IMR-90 (cell line): ENCODE results near the gene FLII. TPM values are rescaled to one million over a fixed set of nuclear protein-coding genes. Genes with fewer than 3 reads are reported as not detected.

Experiments
- ATAC-seq: fragments of 200-7000 bp; cut with Tn5 transposase; 2 replicates; pipeline ENCODE4 v1.9.1; 2020; ENCODE audit warnings: low read depth, mild to moderate bottlenecking, moderate library complexity
- BruUV-seq: library from RNA; stranded (reverse); fragments of 400-500 nt; replicated peaks from 2 replicates; lab custom pipeline; 2021; lab: Mats Ljungman, UMichigan
- CTCF ChIA-PET: fragments of 300-600 bp; formaldehyde crosslinking; extraction: SDS; loops from one replicate; lab custom pipeline; 2021; ENCODE audit warnings: antibody characterized with exemption; lab: Yijun Ruan, JAX
- POLR2A ChIA-PET: fragments of 300-600 bp; sonication (Branson Sonifier 250); formaldehyde crosslinking; loops from one replicate; lab custom pipeline; 2022; ENCODE audit warnings: antibody characterized with exemption; ENCODE audit not compliant: unreplicated experiment; lab: Charles Lee
- DNase-seq: peaks from one replicate; pipeline ENCODE4 v3.0.0; 2013
- H2AFZ ChIP-seq: replicated peaks from 2 replicates; pipeline ENCODE3; 2013; ENCODE audit warnings: low read length, mild to moderate bottlenecking; ENCODE audit not compliant: poor library complexity
- H2AK5ac ChIP-seq: 2 replicates; pipeline ENCODE4 v1.6.1; 2013; ENCODE audit warnings: low read depth, low read length, inconsistent platforms
- H2AK9ac ChIP-seq: replicated peaks from 2 replicates; pipeline ENCODE3; 2013; ENCODE audit warnings: mild to moderate bottlenecking, low read depth, low read length, moderate library complexity; ENCODE audit not compliant: poor library complexity
- H2BK120ac ChIP-seq: 2 replicates; pipeline ENCODE4 v1.6.1; 2013; ENCODE audit warnings: low read depth, low read length, inconsistent platforms
- H2BK15ac ChIP-seq: 3 replicates; pipeline ENCODE4 v1.6.1; 2013; ENCODE audit warnings: low read depth, low read length, inconsistent platforms
- H2BK20ac ChIP-seq: 2 replicates; pipeline ENCODE4 v1.6.1; 2013; ENCODE audit warnings: low read depth, mild to moderate bottlenecking, inconsistent platforms, low read length, moderate library complexity
- H2BK5ac ChIP-seq: 2 replicates; pipeline ENCODE4 v1.6.1; 2013; ENCODE audit warnings: mild to moderate bottlenecking, low read depth, low read length, inconsistent platforms; ENCODE audit not compliant: poor library complexity, severe bottlenecking
- H3K14ac ChIP-seq: replicated peaks from 2 replicates; pipeline ENCODE4 v1.6.1; 2013; ENCODE audit warnings: low read depth, low read length, inconsistent platforms
- H3K18ac ChIP-seq: 2 replicates; pipeline ENCODE4 v1.6.1; 2013; ENCODE audit warnings: low read depth, low read length, control low read depth
- H3K23ac ChIP-seq: 2 replicates; pipeline ENCODE4 v1.6.1; 2013; ENCODE audit warnings: low read depth, low read length, inconsistent platforms
- H3K27ac ChIP-seq: 2 replicates; pipeline ENCODE4 v1.5.1; 2013; ENCODE audit warnings: mild to moderate bottlenecking, control low read depth, low read length; ENCODE audit not compliant: insufficient read depth
- H3K27me3 ChIP-seq: 2 replicates; pipeline ENCODE4 v1.6.1; 2013; ENCODE audit warnings: low read length; ENCODE audit not compliant: control insufficient read depth, insufficient read depth
- H3K36me3 ChIP-seq: 2 replicates; pipeline ENCODE4 v1.6.1; 2013; ENCODE audit warnings: low read length, mixed read lengths; ENCODE audit not compliant: control insufficient read depth, insufficient read depth
- H3K4ac ChIP-seq: 2 replicates; pipeline ENCODE4 v1.6.1; 2013; ENCODE audit warnings: low read depth, low read length, inconsistent platforms
- H3K4me1 ChIP-seq: 2 replicates; pipeline ENCODE4 v1.6.1; 2013; ENCODE audit warnings: low read length, mixed read lengths; ENCODE audit not compliant: control insufficient read depth, insufficient read depth
- H3K4me2 ChIP-seq: 2 replicates; pipeline ENCODE4 v1.6.1; 2013; ENCODE audit warnings: low read depth, mild to moderate bottlenecking, control low read depth, low read length, moderate library complexity
- H3K4me3 ChIP-seq: 2 replicates; pipeline ENCODE4 v1.5.1; 2013; ENCODE audit warnings: low read depth, mild to moderate bottlenecking, control low read depth, low read length, moderate library complexity; ENCODE audit not compliant: insufficient read depth
- H3K56ac ChIP-seq: 2 replicates; pipeline ENCODE4 v1.6.1; 2013; ENCODE audit warnings: low read length, inconsistent platforms; ENCODE audit not compliant: insufficient read depth; ENCODE audit errors: extremely low read depth
- H3K79me1 ChIP-seq, 2 experiments: 2 replicates each; pipeline ENCODE4 v1.6.1; 2013; ENCODE audit warnings: low read length in 2 of 2, inconsistent platforms in 1 of 2, low read depth in 1 of 2
- H3K9ac ChIP-seq: 2 replicates; pipeline ENCODE4 v1.6.1; 2013; ENCODE audit warnings: low read depth, low read length, control low read depth
- H3K9me1 ChIP-seq: 2 replicates; pipeline ENCODE4 v1.6.1; 2013; ENCODE audit warnings: low read length, inconsistent platforms; ENCODE audit not compliant: insufficient read depth
- H3K9me3 ChIP-seq: 2 replicates; pipeline ENCODE4 v1.6.1; 2013; ENCODE audit warnings: low read length; ENCODE audit not compliant: control insufficient read depth, insufficient read depth
- H4K20me1 ChIP-seq: 2 replicates; pipeline ENCODE4 v1.6.1; 2013; ENCODE audit warnings: low read length, inconsistent platforms; ENCODE audit not compliant: insufficient read depth
- H4K5ac ChIP-seq: 2 replicates; pipeline ENCODE4 v1.6.1; 2013; ENCODE audit warnings: mild to moderate bottlenecking, low read depth, low read length, control low read depth
- H4K8ac ChIP-seq, 2 experiments: 2 replicates each; pipeline ENCODE4 v1.6.1; 2013; ENCODE audit warnings: low read depth in 2 of 2, low read length in 2 of 2, control low read depth in 1 of 2, inconsistent platforms in 1 of 2
- H4K91ac ChIP-seq: 2 replicates; pipeline ENCODE4 v1.6.1; 2013; ENCODE audit warnings: low read depth, low read length, inconsistent platforms; ENCODE audit not compliant: insufficient read depth
- BHLHE40 ChIP-seq: fragments of 150-350 bp; IDR thresholded peaks from 2 replicates; pipeline ENCODE4 v1.6.1; 2016; ENCODE audit warnings: mild to moderate bottlenecking, low read depth, low read length
- CEBPB ChIP-seq: IDR thresholded peaks from 2 replicates; pipeline ENCODE4 v1.6.1; 2012; ENCODE audit warnings: low read depth, low read length, improper control_type of control experiment
- CHD1 ChIP-seq: IDR thresholded peaks from 2 replicates; pipeline ENCODE4 v1.6.1; 2012; ENCODE audit warnings: low read depth, low read length, improper control_type of control experiment
- CTCF ChIP-seq: conservative IDR thresholded peaks from 2 replicates; pipeline ENCODE4 v1.5.1; 2012; ENCODE audit warnings: mild to moderate bottlenecking, low read depth, low read length, improper control_type of control experiment
- ELK1 ChIP-seq: fragments of 150-350 bp; IDR thresholded peaks from 2 replicates; pipeline ENCODE4 v1.6.1; 2016; ENCODE audit warnings: low read depth, mild to moderate bottlenecking, low read length, moderate library complexity, borderline replicate concordance
- FOS ChIP-seq: fragments of 150-350 bp; IDR thresholded peaks from 2 replicates; pipeline ENCODE4 v1.6.1; 2016; ENCODE audit warnings: low read depth, low read length
- MAFK ChIP-seq: IDR thresholded peaks from 2 replicates; pipeline ENCODE4 v1.6.1; 2012; ENCODE audit warnings: low read depth, low read length, improper control_type of control experiment
- MAZ ChIP-seq: IDR thresholded peaks from 2 replicates; pipeline ENCODE4 v1.6.1; 2012; ENCODE audit warnings: low read depth, mild to moderate bottlenecking, low read length, improper control_type of control experiment, moderate library complexity, borderline replicate concordance
- MXI1 ChIP-seq: IDR thresholded peaks from 2 replicates; pipeline ENCODE4 v1.6.1; 2012; ENCODE audit warnings: low read depth, mild to moderate bottlenecking, low read length, moderate library complexity, borderline replicate concordance
- NFE2L2 ChIP-seq: fragments of 150-350 bp; IDR thresholded peaks from 2 replicates; pipeline ENCODE4 v1.6.1; 2016; ENCODE audit warnings: low read depth, mild to moderate bottlenecking, low read length
- POLR2A ChIP-seq: IDR thresholded peaks from 2 replicates; pipeline ENCODE4 v1.6.1; 2012; ENCODE audit warnings: mild to moderate bottlenecking, low read depth, low read length
- RAD21 ChIP-seq: IDR thresholded peaks from 2 replicates; pipeline ENCODE4 v1.6.1; 2012; ENCODE audit warnings: low read length, improper control_type of control experiment
- RCOR1 ChIP-seq: IDR thresholded peaks from 2 replicates; pipeline ENCODE4 v1.6.1; 2012; ENCODE audit warnings: mild to moderate bottlenecking, low read length, improper control_type of control experiment; ENCODE audit not compliant: insufficient replicate concordance
- RFX5 ChIP-seq: IDR thresholded peaks from 2 replicates; pipeline ENCODE4 v1.8.0; 2012; ENCODE audit warnings: low read depth, mild to moderate bottlenecking, low read length, moderate library complexity
- SMC3 ChIP-seq: fragments of 150-350 bp; IDR thresholded peaks from 2 replicates; pipeline ENCODE4 v1.6.1; 2016; ENCODE audit warnings: low read depth, mild to moderate bottlenecking, antibody characterized with exemption, low read length, moderate library complexity
- USF2 ChIP-seq: fragments of 150-350 bp; IDR thresholded peaks from 2 replicates; pipeline ENCODE4 v1.6.1; 2017; ENCODE audit warnings: mild to moderate bottlenecking, antibody characterized with exemption, low read length, low read depth
- WGBS, 2 experiments: methylation state at CpG; one replicate each; pipeline versions ENCODE4 v1.1.5 to v1.1.7; 2013; ENCODE audit warnings: missing lambda C conversion rate in 2 of 2; ENCODE audit not compliant: insufficient read length in 1 of 2; ENCODE audit errors: extremely low coverage in 2 of 2; 5-methylcytosine and 5-hydroxymethylcytosine counted together
- dilution Hi-C: fragments of 300-500 bp; cut with HindIII; formaldehyde crosslinking; loops from one replicate; pipeline ENCODE4 v1.14.3; 2018; ENCODE audit warnings: low sequenced_read_pairs; ENCODE audit not compliant: unreplicated experiment
- in situ Hi-C: fragments of 300-500 bp; cut with MboI; formaldehyde crosslinking; loops from 3 replicates; pipeline ENCODE4 v1.14.3; 2019; ENCODE audit warnings: low sequenced_read_pairs, inconsistent platforms, mixed read lengths
- intact Hi-C: fragments of 100-400 bp; cut with micrococcal nuclease; formaldehyde crosslinking; loops from 2 replicates; pipeline ENCODE4 v1.10.0; 2022
- polyA plus RNA-seq, 3 experiments: library from polyadenylated mRNA; depleted of rRNA; stranded (reverse); fragments of >200 nt; gene quantifications; 2 replicates each; pipeline ENCODE4 v1.2.3, GENCODE V29; 2012; ENCODE audit warnings: low replicate concordance in 1 of 3
- total RNA-seq: library from RNA; depleted of rRNA; stranded (reverse); fragments of >200 nt; gene quantifications from 2 replicates; pipeline ENCODE4 v1.2.3, GENCODE V29; 2012

Gene FLII
- total and polyA plus RNA-seq, 2 of the 4 experiments (the other 2 are of a cell fraction), result 263 to 290 TPM

GRCh38 chr17:18227635-18228034, 30.9 kb downstream of the FLII start:
- no peak overlapping the region for H2AFZ ChIP-seq
- H3K23ac ChIP-seq, result 0 out of 2 replicates have a peak overlapping the region, but pooled peaks have one; percentile 15
- no peak overlapping the region for H3K4me2 ChIP-seq
- H3K79me1 ChIP-seq, result peaks cover 16 to 71% of the 10 kb centered on the region in 2 experiments
- POLR2A ChIA-PET, result no interaction called here
- no peaks in the 10 kb centered on the region for H3K27me3 ChIP-seq
- H4K91ac ChIP-seq, result no peak overlapping the region
- in situ Hi-C loops, result no loop called here
- CTCF ChIA-PET, result no interaction called here
- no peak overlapping the region for H3K18ac ChIP-seq
- dilution Hi-C loops, result no loop called here
- H3K4me1 ChIP-seq, result peaks cover 18% of the 10 kb centered on the region
- no peak overlapping the region for H4K5ac ChIP-seq
- H2BK5ac ChIP-seq, result no peak overlapping the region
- H2AK9ac ChIP-seq, result no peak overlapping the region
- H2BK20ac ChIP-seq, result no peak overlapping the region
- no peak overlapping the region for H3K4ac ChIP-seq
- ATAC-seq (no peak), DNase-seq (no peak)
- no peak overlapping the region for H4K8ac ChIP-seq
- no peak overlapping the region for H3K27ac ChIP-seq
- 91% methylated on average over 4 of the region's 5 CpGs; no CpG with 5 or more reads in 1 of the 2 experiments for WGBS, 2 experiments
- no peak overlapping the region for H3K14ac ChIP-seq
- no peaks in the 10 kb centered on the region for H3K9me3 ChIP-seq
- peaks cover 7% of the 10 kb centered on the region; the same call in 1 of the 2 replicates for H3K36me3 ChIP-seq
- H3K9me1 ChIP-seq, result peaks cover 14% of the 10 kb centered on the region
- H4K20me1 ChIP-seq, result peaks cover 57% of the 10 kb centered on the region
- no peak overlapping the region for H2BK120ac ChIP-seq
- no peak overlapping the region for H3K56ac ChIP-seq
- intact Hi-C loops, result no loop called here
- no peak overlapping the region for H3K9ac ChIP-seq
- H2BK15ac ChIP-seq, result no peak overlapping the region
- BruUV-seq, result no TSS peak
- H3K4me3 ChIP-seq, result no peak overlapping the region
- TF ChIP-seq MXI1 (no peak), FOS (no peak), BHLHE40 (no peak), MAZ (no peak), CTCF (no peak), RAD21 (no peak), MAFK (no peak), RCOR1 (no peak), CEBPB (no peak), NFE2L2 (no peak), CHD1 (no peak), POLR2A (no peak), SMC3 (no peak), USF2 (no peak), ELK1 (no peak), RFX5 (no peak)
- no peak overlapping the region for H2AK5ac ChIP-seq
